ENCODE results near the gene CCDC30.

DNA sequence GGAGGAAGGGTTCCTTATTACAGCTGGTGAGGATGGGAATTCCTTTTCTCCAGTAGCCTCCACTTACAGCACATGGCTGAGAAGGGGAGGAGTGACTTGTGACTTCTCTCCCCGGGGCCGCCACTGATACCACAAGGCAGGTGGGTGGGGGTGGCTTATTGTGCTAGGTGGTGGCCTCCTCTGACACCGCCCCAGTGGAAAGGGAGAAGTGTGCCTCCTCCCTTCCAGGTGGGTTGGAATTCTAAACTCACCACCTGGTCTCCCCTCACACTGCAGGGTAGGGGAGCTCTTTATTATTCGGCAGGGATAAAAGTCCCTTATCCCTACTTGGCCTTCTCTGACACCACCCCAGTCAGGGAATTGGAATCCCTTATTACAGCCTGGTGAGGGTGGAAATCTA, 89.5 kb downstream of the CCDC30 start:
- TF ChIP-seq SRSF3 (IDR thresholded peaks at IDR 0.05; ENCODE audit: insufficient read depth, low read length) (no peak), JUND (IDR thresholded peaks at IDR 0.05; ENCODE audit: borderline replicate concordance, low read depth, low read length) (no peak), JUND (tag; IDR thresholded peaks at IDR 0.05; ENCODE audit: borderline replicate concordance, low read depth, low read length) (no peak), OTX1 (CRISPR knock-in tag; IDR thresholded peaks at IDR 0.05) (no peak), POLR2AphosphoS5 (IDR thresholded peaks at IDR 0.05; ENCODE audit: control insufficient read depth, insufficient read depth, low read depth, low read length) (no peak), EP300 (IDR thresholded peaks at IDR 0.05; ENCODE audit: low read length) (no peak)
- TF ChIP-seq, protein P1, sequence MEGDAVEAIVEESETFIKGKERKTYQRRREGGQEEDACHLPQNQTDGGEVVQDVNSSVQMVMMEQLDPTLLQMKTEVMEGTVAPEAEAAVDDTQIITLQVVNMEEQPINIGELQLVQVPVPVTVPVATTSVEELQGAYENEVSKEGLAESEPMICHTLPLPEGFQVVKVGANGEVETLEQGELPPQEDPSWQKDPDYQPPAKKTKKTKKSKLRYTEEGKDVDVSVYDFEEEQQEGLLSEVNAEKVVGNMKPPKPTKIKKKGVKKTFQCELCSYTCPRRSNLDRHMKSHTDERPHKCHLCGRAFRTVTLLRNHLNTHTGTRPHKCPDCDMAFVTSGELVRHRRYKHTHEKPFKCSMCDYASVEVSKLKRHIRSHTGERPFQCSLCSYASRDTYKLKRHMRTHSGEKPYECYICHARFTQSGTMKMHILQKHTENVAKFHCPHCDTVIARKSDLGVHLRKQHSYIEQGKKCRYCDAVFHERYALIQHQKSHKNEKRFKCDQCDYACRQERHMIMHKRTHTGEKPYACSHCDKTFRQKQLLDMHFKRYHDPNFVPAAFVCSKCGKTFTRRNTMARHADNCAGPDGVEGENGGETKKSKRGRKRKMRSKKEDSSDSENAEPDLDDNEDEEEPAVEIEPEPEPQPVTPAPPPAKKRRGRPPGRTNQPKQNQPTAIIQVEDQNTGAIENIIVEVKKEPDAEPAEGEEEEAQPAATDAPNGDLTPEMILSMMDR (IDR thresholded peaks at IDR 0.05 in 2 of 3, conservative IDR thresholded peaks at IDR 0.05 in 1 of 3; ENCODE audit: insufficient read depth in 2 of 3, low read depth in 1 of 3, low read length in 3 of 3) = no peak
